ENCODE data around the gene LARP1B. TPM values are rescaled to one million over a fixed set of nuclear protein-coding genes. Genes with fewer than 3 reads are reported as not detected.
A peak's percentile ranks its signal among the peaks of the same experiment; 100 is the strongest.

Gene LARP1B
- total RNA-seq, 1 donor from 2014 or later, result 24.2 TPM

DNA sequence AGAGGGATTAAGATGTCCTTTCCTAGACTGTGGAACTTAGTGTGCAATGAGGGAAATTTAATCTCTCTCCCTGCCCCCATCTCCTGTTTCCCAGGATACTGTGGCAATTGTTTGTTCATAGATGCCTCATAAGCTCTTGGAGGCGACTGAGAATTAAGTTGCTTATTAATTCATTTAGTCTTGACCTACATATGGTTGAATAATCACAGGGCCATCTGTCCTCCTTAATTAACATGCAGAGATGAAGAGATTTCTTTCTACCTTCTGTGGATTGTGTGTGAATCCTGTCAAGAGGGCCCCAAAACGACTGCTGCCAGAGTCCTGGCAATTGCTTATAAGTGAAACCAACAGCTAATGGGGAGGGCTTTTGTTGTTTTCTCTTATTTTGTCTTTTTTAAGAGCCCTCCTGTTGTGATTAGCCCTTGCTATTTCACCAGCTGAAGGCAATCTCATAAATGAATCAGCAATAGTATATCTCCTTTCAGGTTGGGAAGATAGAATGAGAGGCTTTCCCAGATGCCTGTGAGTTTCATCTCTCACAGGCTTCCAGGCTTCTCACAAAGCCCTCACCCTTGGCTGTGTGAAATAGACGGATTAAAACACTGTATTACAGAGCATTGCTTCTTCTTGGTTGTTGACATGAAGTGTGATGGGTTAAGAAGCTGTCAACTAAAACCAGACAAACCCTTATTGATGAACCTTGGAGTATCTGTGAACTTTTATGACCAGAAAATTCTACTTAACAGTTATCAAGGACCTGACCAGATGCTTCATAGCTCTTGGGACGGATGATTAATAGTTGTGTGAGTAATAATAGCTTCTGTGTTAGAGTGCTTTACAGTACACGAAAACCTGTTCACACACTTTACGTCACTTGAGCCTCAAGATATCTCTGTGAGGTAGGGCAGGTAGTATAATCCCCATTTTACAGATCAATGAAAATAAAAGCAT, 168.0 kb downstream of the LARP1B start:
- no peaks in the 10 kb centered on the region for H3K36me3 ChIP-seq (ENCODE audit: control insufficient read depth, insufficient read depth, low read length)
- no peak for DNase-seq (ENCODE audit: low read depth)
- H3K27me3 ChIP-seq (ENCODE audit: control insufficient read depth, insufficient read depth, low read length), result no peaks in the 10 kb centered on the region
- no peak overlapping the region for H3K4me3 ChIP-seq (ENCODE audit: low read depth, low read length)
- TF ChIP-seq, protein P1, sequence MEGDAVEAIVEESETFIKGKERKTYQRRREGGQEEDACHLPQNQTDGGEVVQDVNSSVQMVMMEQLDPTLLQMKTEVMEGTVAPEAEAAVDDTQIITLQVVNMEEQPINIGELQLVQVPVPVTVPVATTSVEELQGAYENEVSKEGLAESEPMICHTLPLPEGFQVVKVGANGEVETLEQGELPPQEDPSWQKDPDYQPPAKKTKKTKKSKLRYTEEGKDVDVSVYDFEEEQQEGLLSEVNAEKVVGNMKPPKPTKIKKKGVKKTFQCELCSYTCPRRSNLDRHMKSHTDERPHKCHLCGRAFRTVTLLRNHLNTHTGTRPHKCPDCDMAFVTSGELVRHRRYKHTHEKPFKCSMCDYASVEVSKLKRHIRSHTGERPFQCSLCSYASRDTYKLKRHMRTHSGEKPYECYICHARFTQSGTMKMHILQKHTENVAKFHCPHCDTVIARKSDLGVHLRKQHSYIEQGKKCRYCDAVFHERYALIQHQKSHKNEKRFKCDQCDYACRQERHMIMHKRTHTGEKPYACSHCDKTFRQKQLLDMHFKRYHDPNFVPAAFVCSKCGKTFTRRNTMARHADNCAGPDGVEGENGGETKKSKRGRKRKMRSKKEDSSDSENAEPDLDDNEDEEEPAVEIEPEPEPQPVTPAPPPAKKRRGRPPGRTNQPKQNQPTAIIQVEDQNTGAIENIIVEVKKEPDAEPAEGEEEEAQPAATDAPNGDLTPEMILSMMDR (IDR thresholded peaks at IDR 0.05; ENCODE audit: insufficient read depth, low read length, poor library complexity, severe bottlenecking), result no peak

- Histone ChIP-seq H3K27me3 (ENCODE audit: control insufficient read depth, insufficient read depth, low read length) (no peaks in the 10 kb centered on the region), H3K4me3 (ENCODE audit: low read depth, low read length) (no peak overlapping the region), H3K36me3 (ENCODE audit: control insufficient read depth, insufficient read depth, low read length) (no peaks in the 10 kb centered on the region)
- TF ChIP-seq, protein P1 (IDR thresholded peaks at IDR 0.05; ENCODE audit: insufficient read depth, low read length, poor library complexity, severe bottlenecking), result no peak
- no peak for DNase-seq (ENCODE audit: low read depth)
These were observed 171.6 kb downstream of the LARP1B start for GRCh38 chr4:128232719-128233118.

GRCh38 chr4:128234836-128235235, 173.7 kb downstream of the LARP1B start:
- H3K4me3 ChIP-seq (ENCODE audit: low read depth, low read length), result no peak overlapping the region
- no peaks in the 10 kb centered on the region for H3K36me3 ChIP-seq (ENCODE audit: control insufficient read depth, insufficient read depth, low read length)
- TF ChIP-seq, protein P1 (IDR thresholded peaks at IDR 0.05; ENCODE audit: insufficient read depth, low read length, poor library complexity, severe bottlenecking), result no peak
- no peak for DNase-seq (ENCODE audit: low read depth)
- no peaks in the 10 kb centered on the region for H3K27me3 ChIP-seq (ENCODE audit: control insufficient read depth, insufficient read depth, low read length)

DNA sequence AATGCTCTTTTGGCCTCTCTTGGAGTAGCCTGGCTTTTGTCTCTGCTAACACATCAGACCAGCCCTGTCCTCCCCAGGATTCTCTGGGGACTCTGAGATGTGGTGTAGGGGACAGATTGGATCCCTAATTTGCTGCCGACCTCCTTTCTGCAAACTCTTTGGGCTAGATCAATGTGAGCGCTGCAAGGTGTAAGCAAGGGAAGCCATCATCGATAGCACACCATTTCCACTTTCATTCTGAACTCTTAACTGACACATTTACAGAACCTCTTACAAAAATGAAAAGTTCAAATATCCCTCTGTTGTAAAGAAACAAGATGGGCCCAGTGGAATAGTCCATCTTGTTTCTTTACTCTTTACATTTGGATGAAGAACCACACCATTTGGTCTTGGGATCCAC, 179.9 kb downstream of the LARP1B start:
- Histone ChIP-seq H3K36me3 (ENCODE audit: control insufficient read depth, insufficient read depth, low read length) (no peaks in the 10 kb centered on the region), H3K27me3 (ENCODE audit: control insufficient read depth, insufficient read depth, low read length) (no peaks in the 10 kb centered on the region), H3K4me3 (ENCODE audit: low read depth, low read length) (no peak overlapping the region)
- TF ChIP-seq, protein P1 (IDR thresholded peaks at IDR 0.05; ENCODE audit: insufficient read depth, low read length, poor library complexity, severe bottlenecking), result no peak
- DNase-seq (ENCODE audit: low read depth), result no peak

- peak; percentile 73 for DNase-seq (ENCODE audit: low read depth)
- H3K4me3 ChIP-seq (ENCODE audit: low read depth, low read length), result no peak overlapping the region
- TF ChIP-seq, protein P1 (IDR thresholded peaks at IDR 0.05; ENCODE audit: insufficient read depth, low read length, poor library complexity, severe bottlenecking), result no peak
These were observed 180.4 kb downstream of the LARP1B start for GRCh38 chr4:128241425-128241913.

More at GRCh38 chr4:128241425-128241913, 180.4 kb downstream of the LARP1B start:
- Histone ChIP-seq H3K36me3 (ENCODE audit: control insufficient read depth, insufficient read depth, low read length) (no peaks in the 10 kb centered on the region), H3K27me3 (ENCODE audit: control insufficient read depth, insufficient read depth, low read length) (no peaks in the 10 kb centered on the region)
